NCI-H146 treated with DMSO at 0.1 percent for 48 hours (cell line): Measurements from ENCODE around the gene FFAR2.
"Not testable (repeated sequence)": the region's sequence is repeated elsewhere in the genome, so short reads cannot be mapped to it uniquely, and the experiment has no call there.

Source experiments
- DNase-seq: peaks from one replicate; lab custom pipeline; 2025; ENCODE audit not compliant: unreplicated experiment; lab: John Stamatoyannopoulos, UW

Gene FFAR2

GRCh38 chr19:35454663-35455062, 6.6 kb downstream of the FFAR2 start:
- no peak for DNase-seq

- DNase-seq, result no peak
Measured at GRCh38 chr19:35455616-35456201, 7.7 kb downstream of the FFAR2 start.

- DNase-seq, result no peak
Measured at GRCh38 chr19:35457173-35457572, 9.1 kb downstream of the FFAR2 start.

- DNase-seq, result no peak
Measured at GRCh38 chr19:35458192-35458591, 10.1 kb downstream of the FFAR2 start.

GRCh38 chr19:35458731-35459391, 10.8 kb downstream of the FFAR2 start:
- no peak for DNase-seq

GRCh38 chr19:35459414-35460082, 11.5 kb downstream of the FFAR2 start:
- no peak for DNase-seq

GRCh38 chr19:35460608-35461007, 12.6 kb downstream of the FFAR2 start:
- DNase-seq, result no peak

GRCh38 chr19:35461060-35461459, 13.0 kb downstream of the FFAR2 start:
- DNase-seq, result no peak

GRCh38 chr19:35461788-35462187, 13.7 kb downstream of the FFAR2 start:
- DNase-seq, result not testable (repeated sequence)

- no peak for DNase-seq
Measured at GRCh38 chr19:35462476-35462953, 14.5 kb downstream of the FFAR2 start.

- DNase-seq, result not testable (repeated sequence)
Measured at GRCh38 chr19:35462956-35463355, 14.9 kb downstream of the FFAR2 start.

- no peak for DNase-seq
Measured at GRCh38 chr19:35466259-35466658, 18.2 kb downstream of the FFAR2 start.

- no peak for DNase-seq
Measured at GRCh38 chr19:35468637-35469036, 20.6 kb downstream of the FFAR2 start.

GRCh38 chr19:35470128-35470527, 22.1 kb downstream of the FFAR2 start:
- DNase-seq, result no peak

GRCh38 chr19:35471075-35471474, 23.0 kb downstream of the FFAR2 start:
- not testable (repeated sequence) for DNase-seq

- DNase-seq, result no peak
Measured at GRCh38 chr19:35471946-35472345, 23.9 kb downstream of the FFAR2 start.

- no peak for DNase-seq
Measured at GRCh38 chr19:35474104-35474503, 26.0 kb downstream of the FFAR2 start.

GRCh38 chr19:35474594-35474993, 26.5 kb downstream of the FFAR2 start:
- DNase-seq, result not testable (repeated sequence)

GRCh38 chr19:35476149-35476548, 28.1 kb downstream of the FFAR2 start:
- DNase-seq, result no peak

- DNase-seq, result no peak
Measured at GRCh38 chr19:35478794-35479677, 31.0 kb downstream of the FFAR2 start.

- no peak for DNase-seq
Measured at GRCh38 chr19:35483089-35483488, 35.0 kb downstream of the FFAR2 start.
